ENCODE results near the gene EYS.

Gene EYS

GRCh38 chr6:63804381-63804956 lies 1902.6 kb downstream of the EYS start:
- TF ChIP-seq, protein P1, sequence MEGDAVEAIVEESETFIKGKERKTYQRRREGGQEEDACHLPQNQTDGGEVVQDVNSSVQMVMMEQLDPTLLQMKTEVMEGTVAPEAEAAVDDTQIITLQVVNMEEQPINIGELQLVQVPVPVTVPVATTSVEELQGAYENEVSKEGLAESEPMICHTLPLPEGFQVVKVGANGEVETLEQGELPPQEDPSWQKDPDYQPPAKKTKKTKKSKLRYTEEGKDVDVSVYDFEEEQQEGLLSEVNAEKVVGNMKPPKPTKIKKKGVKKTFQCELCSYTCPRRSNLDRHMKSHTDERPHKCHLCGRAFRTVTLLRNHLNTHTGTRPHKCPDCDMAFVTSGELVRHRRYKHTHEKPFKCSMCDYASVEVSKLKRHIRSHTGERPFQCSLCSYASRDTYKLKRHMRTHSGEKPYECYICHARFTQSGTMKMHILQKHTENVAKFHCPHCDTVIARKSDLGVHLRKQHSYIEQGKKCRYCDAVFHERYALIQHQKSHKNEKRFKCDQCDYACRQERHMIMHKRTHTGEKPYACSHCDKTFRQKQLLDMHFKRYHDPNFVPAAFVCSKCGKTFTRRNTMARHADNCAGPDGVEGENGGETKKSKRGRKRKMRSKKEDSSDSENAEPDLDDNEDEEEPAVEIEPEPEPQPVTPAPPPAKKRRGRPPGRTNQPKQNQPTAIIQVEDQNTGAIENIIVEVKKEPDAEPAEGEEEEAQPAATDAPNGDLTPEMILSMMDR (IDR thresholded peaks at IDR 0.05), result no peak

DNA sequence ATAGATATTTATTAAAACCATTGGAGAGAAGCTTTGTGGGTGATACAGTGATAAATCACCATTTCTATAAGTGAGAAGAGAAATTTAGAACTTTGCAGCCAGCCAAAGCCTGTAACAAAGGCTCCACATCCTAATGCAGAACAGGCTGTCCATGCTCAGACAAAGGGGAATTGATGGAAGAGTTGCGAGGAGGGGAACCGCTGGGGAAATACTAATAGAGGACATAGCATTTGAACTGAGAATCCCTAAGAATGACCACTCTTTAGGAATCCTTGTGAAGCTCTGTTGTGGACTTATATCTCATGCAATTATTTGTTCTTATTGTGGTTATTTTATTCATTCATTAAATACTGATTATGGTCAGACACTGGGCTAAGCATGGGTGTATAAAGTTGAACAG lies 1903.7 kb downstream of the EYS start:
- TF ChIP-seq, protein P1 (IDR thresholded peaks at IDR 0.05), result no peak

- TF ChIP-seq, protein P1 (IDR thresholded peaks at IDR 0.05), result peak; percentile 77
Observed at GRCh38 chr6:63802606-63803206, 1904.3 kb downstream of the EYS start.

- TF ChIP-seq, protein P1 (IDR thresholded peaks at IDR 0.05), result no peak
Observed at GRCh38 chr6:63799813-63800212, 1907.2 kb downstream of the EYS start.

GRCh38 chr6:63799313-63799712 lies 1907.7 kb downstream of the EYS start:
- TF ChIP-seq, protein P1 (IDR thresholded peaks at IDR 0.05), result no peak

DNA sequence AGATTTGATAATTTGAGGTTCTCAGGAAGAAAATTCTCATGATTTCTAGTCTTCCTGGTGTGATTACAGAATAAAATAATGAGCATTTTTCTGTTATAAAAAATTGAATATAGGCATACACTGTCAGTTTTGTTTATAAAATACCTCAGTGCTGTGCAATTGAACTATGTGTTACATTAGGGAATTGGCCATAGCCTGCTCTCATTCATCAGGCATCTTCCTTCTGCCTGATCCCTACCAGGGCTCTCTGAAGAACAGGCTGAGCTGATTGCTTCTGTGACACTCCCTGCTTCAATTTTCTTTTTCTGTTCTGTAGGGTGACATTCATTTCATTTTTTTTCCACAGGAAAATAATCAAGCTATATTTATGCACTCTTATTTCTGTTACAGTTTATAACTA lies 1908.6 kb downstream of the EYS start:
- TF ChIP-seq, protein P1 (IDR thresholded peaks at IDR 0.05), result no peak

DNA sequence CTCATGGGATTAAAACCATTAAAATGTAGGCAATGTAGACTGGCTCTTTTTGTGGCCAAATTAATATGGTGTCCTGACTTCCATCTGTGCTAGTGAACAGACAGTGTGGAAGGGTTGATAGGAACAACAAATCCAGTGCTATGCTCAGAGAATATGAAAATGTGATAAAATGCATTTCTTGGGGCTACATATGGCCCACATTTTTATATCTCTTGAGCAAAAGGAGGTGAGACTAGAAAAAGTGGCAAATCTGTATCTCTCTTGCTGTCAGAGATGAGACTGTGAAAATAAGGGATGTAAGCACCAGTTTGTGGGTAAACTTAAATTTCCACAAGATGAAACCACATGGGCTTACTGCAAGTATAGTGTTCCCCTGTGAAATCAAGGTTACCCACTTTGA lies 1909.3 kb downstream of the EYS start:
- TF ChIP-seq, protein P1 (IDR thresholded peaks at IDR 0.05), result no peak

GRCh38 chr6:63795826-63796225 lies 1911.2 kb downstream of the EYS start:
- TF ChIP-seq, protein P1 (IDR thresholded peaks at IDR 0.05), result no peak

All from LNCAP (cell line).